HepG2 (cell line): ENCODE data around the gene LYPD3. TPM values are rescaled to one million over a fixed set of nuclear protein-coding genes. Genes with fewer than 3 reads are reported as not detected.

ENCODE experiments used
- ATAC-seq: fragments of 200-7000 bp; cut with Tn5 transposase; 3 replicates; pipeline ENCODE4 v1.9.1; 2020; ENCODE audit warnings: mild to moderate bottlenecking, moderate library complexity
- BruUV-seq: library from RNA; stranded (reverse); fragments of 400-500 nt; replicated peaks from 2 replicates; lab custom pipeline; 2021; lab: Mats Ljungman, UMichigan
- CTCF ChIA-PET: fragments of 300-600 bp; formaldehyde crosslinking; extraction: SDS; loops from one replicate; lab custom pipeline; 2021; ENCODE audit warnings: low total read pairs, inconsistent platforms, low intra/inter-chr PET ratio; lab: Yijun Ruan, JAX
- POLR2A ChIA-PET: fragments of 350-600 bp; sonication (Branson Sonifier 250); formaldehyde crosslinking; loops from one replicate; lab custom pipeline; 2020; ENCODE audit warnings: antibody characterized with exemption, inconsistent platforms; lab: Yijun Ruan, JAX
- DNase-seq: peaks from one replicate; pipeline ENCODE4 v3.0.0-alpha.2; 2015; ENCODE audit warnings: low spot score
- FAIRE-seq: peaks from 3 replicates; lab custom pipeline; 2011; peaks lifted over from hg19 to GRCh38; lab: Jason Lieb, UNC
- H2AFZ ChIP-seq: one replicate; pipeline ENCODE4 v1.6.1; 2011; ENCODE audit warnings: low read length, inconsistent platforms
- H3K27ac ChIP-seq: fragments of 300-600 bp; 3 replicates; pipeline ENCODE4 v1.8.0; 2011; ENCODE audit warnings: mixed run types, mild to moderate bottlenecking, mixed read lengths, low read length, inconsistent platforms; ENCODE audit not compliant: insufficient read depth; ENCODE audit errors: extremely low read length
- H3K27me3 ChIP-seq, 2 experiments: fragments of 200-600 bp in 1 of 2; 2 replicates in 1 of 2; 3 replicates in 1 of 2; pipeline versions ENCODE4 v1.6.0 to v1.8.0; 2011; ENCODE audit warnings: low read length in 2 of 2, mild to moderate bottlenecking in 2 of 2, moderate library complexity in 2 of 2, inconsistent platforms in 1 of 2; ENCODE audit not compliant: insufficient read depth in 2 of 2, control insufficient read depth in 1 of 2
- H3K36me3 ChIP-seq, 2 experiments: fragments of 200-600 bp in 1 of 2; replicated peaks in 1 of 2; 2 replicates in 1 of 2; 3 replicates in 1 of 2; pipeline versions ENCODE4 v1.5.1 to v1.8.0; 2011; ENCODE audit warnings: low read length in 2 of 2, inconsistent platforms in 1 of 2; ENCODE audit not compliant: insufficient read depth in 2 of 2, control insufficient read depth in 1 of 2
- H3K4me1 ChIP-seq: 2 replicates; pipeline ENCODE4 v1.5.1; 2012; ENCODE audit warnings: low read length, inconsistent platforms; ENCODE audit not compliant: insufficient read depth
- H3K4me2 ChIP-seq: 2 replicates; pipeline ENCODE4 v1.6.0; 2011; ENCODE audit warnings: low read depth, low read length, inconsistent platforms
- H3K4me3 ChIP-seq, 3 experiments: fragments of 200-600 bp in 1 of 3; sonication (generic), shearing (Covaris generic) in 1 of 3; replicated peaks in 1 of 3; 2 replicates each; pipeline ENCODE4 v1.5.1; 2011 to 2016; ENCODE audit warnings: low read length in 3 of 3, inconsistent platforms in 2 of 3, low read depth in 2 of 3, mild to moderate bottlenecking in 2 of 3, control low read depth in 1 of 3, mixed read lengths in 1 of 3; ENCODE audit not compliant: insufficient read depth in 1 of 3
- H3K79me2 ChIP-seq: one replicate; pipeline ENCODE4 v1.6.1; 2011; ENCODE audit warnings: low read length, inconsistent platforms; ENCODE audit not compliant: insufficient read depth
- H3K9ac ChIP-seq: 2 replicates; pipeline ENCODE4 v1.6.0; 2011; ENCODE audit warnings: mild to moderate bottlenecking, low read depth, low read length, inconsistent platforms; ENCODE audit not compliant: insufficient read depth
- H3K9me3 ChIP-seq: 2 replicates; pipeline ENCODE4 v1.5.1; 2012; ENCODE audit warnings: mild to moderate bottlenecking, low read length
- H4K20me1 ChIP-seq: 2 replicates; pipeline ENCODE4 v1.6.0; 2011; ENCODE audit warnings: inconsistent platforms, mild to moderate bottlenecking, low read length, moderate library complexity; ENCODE audit not compliant: insufficient read depth
- FIP1L1 ChIP-seq: fragments of 200-400 bp; formaldehyde crosslinking; IDR thresholded peaks from 2 replicates; pipeline ENCODE4 v1.6.1; 2018; ENCODE audit warnings: low read depth, mild to moderate bottlenecking, low read length, moderate library complexity, borderline replicate concordance; ENCODE audit not compliant: insufficient read depth
- MTA1 ChIP-seq: sonication (generic); formaldehyde crosslinking; IDR thresholded peaks from 2 replicates; pipeline ENCODE4 v1.4.0; 2020; ENCODE audit warnings: missing genetic modification reagents, mild to moderate bottlenecking, borderline replicate concordance
- RXRA ChIP-seq: sonication (generic); formaldehyde crosslinking; IDR thresholded peaks from 2 replicates; pipeline ENCODE4 v1.5.1; 2020; ENCODE audit warnings: missing genetic modification reagents
- SAFB2 ChIP-seq: sonication (generic); formaldehyde crosslinking; IDR thresholded peaks from 2 replicates; pipeline ENCODE4 v1.5.1; 2020; ENCODE audit warnings: missing genetic modification reagents, low read depth, mild to moderate bottlenecking, borderline replicate concordance
- SMC3 ChIP-seq: IDR thresholded peaks from 2 replicates; pipeline ENCODE4 v1.6.1; 2011; ENCODE audit warnings: low read length, improper control_type of control experiment
- SPEN ChIP-seq: sonication (generic); formaldehyde crosslinking; IDR thresholded peaks from 2 replicates; pipeline ENCODE4 v1.5.1; 2020; ENCODE audit warnings: low read depth, mild to moderate bottlenecking, missing genetic modification reagents
- SRSF4 ChIP-seq: fragments of 200-400 bp; formaldehyde crosslinking; IDR thresholded peaks from one replicate; pipeline ENCODE4 v1.6.1; 2018; ENCODE audit warnings: mild to moderate bottlenecking, low read depth, low read length, moderate library complexity; ENCODE audit not compliant: poor library complexity, severe bottlenecking
- ZNF18 ChIP-seq: sonication (generic); formaldehyde crosslinking; IDR thresholded peaks from 2 replicates; pipeline ENCODE4 v1.8.0; 2022; ENCODE audit warnings: mild to moderate bottlenecking, missing genetic modification reagents; ENCODE audit not compliant: insufficient replicate concordance
- ZNF337 ChIP-seq: sonication (generic); formaldehyde crosslinking; IDR thresholded peaks from 2 replicates; pipeline ENCODE4 v1.5.1; 2020; ENCODE audit warnings: missing genetic modification reagents, low read depth, mild to moderate bottlenecking, borderline replicate concordance
- WGBS: methylation state at CpG from one replicate; pipeline ENCODE4 v1.1.6; 2017; ENCODE audit warnings: low lambda C conversion rate; 5-methylcytosine and 5-hydroxymethylcytosine counted together
- in situ Hi-C: cut with HindIII; loops from 2 replicates; pipeline ENCODE4 v1.10.0; 2017; ENCODE audit warnings: low pct_unique_long_range_greater_than_20kb; ENCODE audit not compliant: extremely low pct_ligation_motif_present
- intact Hi-C: fragments of 100-400 bp; cut with micrococcal nuclease; formaldehyde crosslinking; loops from one replicate; pipeline ENCODE4 v1.10.0; 2022; ENCODE audit not compliant: unreplicated experiment
- polyA plus RNA-seq, 8 experiments: library from polyadenylated mRNA; depleted of rRNA in 3 of 8; stranded (reverse) in 7 of 8; unstranded in 1 of 8; fragments of >200 nt; fragmentation: Illumina TruSeq in 4 of 8; extraction: Trizol in 4 of 8; gene quantifications; 2 replicates each; pipeline versions ENCODE4 v1.2.1 to v1.2.3, GENCODE V29; 2011 to 2016; ENCODE audit warnings: low read depth in 4 of 8, missing spikeins in 1 of 8, mixed read lengths in 1 of 8; ENCODE audit not compliant: insufficient read depth in 1 of 8
- total RNA-seq, 5 experiments: library from RNA; depleted of rRNA; stranded (reverse); fragments of >200 nt; fragmentation: Illumina TruSeq; extraction: Trizol; gene quantifications; 2 replicates each; pipeline ENCODE4 v1.2.3, GENCODE V29; 2016; ENCODE audit warnings: low read depth in 1 of 5

Gene LYPD3
- total and polyA plus RNA-seq, 2 of the 13 experiments (the other 11 are each of a cell fraction or from before 2014, with no cell fraction given) = 0.51 to 1.5 TPM

GRCh38 chr19:43439032-43439708, 26.2 kb downstream of the LYPD3 start (continued):
- TF ChIP-seq SRSF4 = no peak
- TF ChIP-seq FIP1L1 = no peak

- no peak for DNase-seq
- POLR2A ChIA-PET = interaction anchor here (0.7 to 1.3 kb wide), 2 partner anchors 65 to 87 kb away, joined by 3 to 4 read pairs; no protein-coding TSS in a partner anchor
- no peak for ATAC-seq
- Histone ChIP-seq H3K4me1 (no peaks in the 10 kb centered on the region), H3K79me2 (no peaks in the 10 kb centered on the region), H3K27me3 (peaks cover 1 to 9% of the 10 kb centered on the region in 2 experiments; a peak in 1 of 5 replicates), H3K27ac (no peak overlapping the region), H3K4me2 (no peak overlapping the region), H4K20me1 (no peaks in the 10 kb centered on the region), H2AFZ (no peak overlapping the region), H3K9ac (no peak overlapping the region)
- FAIRE-seq = no peak
- 29% methylated on average over 9 of the region's 9 CpGs for WGBS
- CTCF ChIA-PET = no interaction called here
- in situ Hi-C loops = no loop called here
- TF ChIP-seq MTA1 (CRISPR knock-in tag) (no peak), ZNF337 (no peak), ZNF18 (CRISPR knock-in tag) (no peak), RXRA (no peak), SPEN (no peak), SMC3 (no peak), SAFB2 (CRISPR knock-in tag) (no peak)
- TF ChIP-seq, all 625 proteins: peak for 0
- Histone ChIP-seq H3K9me3 (no peaks in the 10 kb centered on the region), H3K36me3 (no peaks in the 10 kb centered on the region), H3K4me3 (no peak overlapping the region)
- BruUV-seq = no TSS peak
- intact Hi-C loops = no loop called here
Measured at GRCh38 chr19:43438291-43439031, 26.9 kb downstream of the LYPD3 start.
